Left lung (tissue), 10 donors: ENCODE data around the gene ZSWIM8. TPM values are rescaled to one million over a fixed set of nuclear protein-coding genes. Genes with fewer than 3 reads are reported as not detected.

Experiments
- ATAC-seq: fragments of 200-7000 bp; cut with Tn5 transposase; one replicate; pipeline ENCODE4 v1.9.1; 2020; ENCODE audit warnings: moderate library complexity
- DNase-seq, 4 donors: peaks; one replicate each; pipeline ENCODE4 v3.0.0-alpha.2; 2013 to 2020
- H3K27ac ChIP-seq, 2 donors: fragments of 200-600 bp; sonication (generic) in 1 of 2; one replicate each; pipeline versions ENCODE4 v1.5.0 to v1.8.0; 2020 to 2021
- H3K27me3 ChIP-seq, 2 donors: fragments of 200-600 bp; sonication (generic) in 1 of 2; one replicate each; pipeline versions ENCODE4 v1.5.0 to v1.8.0; 2020 to 2021
- H3K36me3 ChIP-seq, 2 donors: fragments of 200-600 bp; sonication (generic) in 1 of 2; one replicate each; pipeline versions ENCODE4 v1.5.0 to v1.8.0; 2020 to 2021
- H3K4me1 ChIP-seq, 2 donors: fragments of 200-600 bp; one replicate each; pipeline ENCODE4 v1.8.0; 2021
- H3K4me3 ChIP-seq, 2 donors: fragments of 200-600 bp; sonication (generic) in 1 of 2; one replicate each; pipeline versions ENCODE4 v1.5.0 to v1.8.0; 2020 to 2021; ENCODE audit warnings: mild to moderate bottlenecking in 1 of 2
- H3K9me3 ChIP-seq, 2 donors: fragments of 200-600 bp; sonication (generic) in 1 of 2; one replicate each; pipeline versions ENCODE4 v1.5.0 to v1.8.0; 2020 to 2021
- CTCF ChIP-seq, 2 donors: fragments of 200-600 bp; sonication (generic) in 1 of 2; IDR thresholded peaks; one replicate each; pipeline versions ENCODE4 v1.5.0 to v1.8.0; 2021; ENCODE audit warnings: antibody characterized with exemption in 2 of 2
- intact Hi-C, 2 donors: fragments of 100-400 bp; cut with DNase I; formaldehyde crosslinking; loops; one replicate each; pipeline versions ENCODE4 v1.11.2 to v1.14.2; 2022
- polyA plus RNA-seq, 6 donors: library from polyadenylated mRNA; unstranded; fragments of 120-200 nt; gene quantifications; one replicate each; pipeline ENCODE4 v1.2.1, GENCODE V29; 2013; ENCODE audit not compliant: insufficient read length in 6 of 6
- total RNA-seq, 2 donors: library from RNA; stranded (reverse); fragmentation: NEBNext Ultra II Directional; extraction: Animal tissue kit (Norgen Biotek cat#: 25700); gene quantifications; one replicate each; pipeline ENCODE4 v1.2.1, GENCODE V29; 2021
- donor health status: DM: no; HTN: yes; CAD: no.
- donor health status: DM: no; HTN: no; CAD: no.

Gene ZSWIM8
- total and polyA plus RNA-seq, 8 donors, result 85.2 to 119 (median 96.4) TPM

GRCh38 chr10:73800560-73801252 is 15.3 kb downstream of the ZSWIM8 start:
- ATAC-seq, result no peak
- no peaks in the 10 kb centered on the region for H3K9me3 ChIP-seq
- no peak overlapping the region for H3K27ac ChIP-seq
- peaks cover 0 to 3% of the 10 kb centered on the region in 2 donors for H3K4me1 ChIP-seq
- peaks cover 0 to 100% of the 10 kb centered on the region in 2 donors for H3K36me3 ChIP-seq
- H3K4me3 ChIP-seq, result no peak overlapping the region
- intact Hi-C loops, result no loop called here
- H3K27me3 ChIP-seq, result no peaks in the 10 kb centered on the region
- no peak for TF ChIP-seq CTCF (IDR thresholded peaks at IDR 0.05)
- DNase-seq, result no peak

DNA sequence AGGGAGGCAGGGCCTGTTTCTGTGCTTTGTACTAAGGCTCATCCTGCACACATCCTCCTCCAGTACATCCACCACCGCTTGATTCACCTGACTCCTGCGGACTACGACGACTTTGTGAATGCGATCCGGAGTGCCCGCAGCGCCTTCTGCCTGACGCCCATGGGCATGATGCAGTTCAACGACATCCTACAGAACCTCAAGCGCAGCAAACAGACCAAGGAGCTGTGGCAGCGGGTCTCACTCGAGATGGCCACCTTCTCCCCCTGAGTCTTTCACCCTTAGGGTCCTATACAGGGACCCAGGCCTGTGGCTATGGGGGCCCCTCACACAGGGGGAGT is 15.8 kb downstream of the ZSWIM8 start:
- Histone ChIP-seq H3K4me1 (peaks cover 0 to 6% of the 10 kb centered on the region in 2 donors), H3K4me3 (no peak overlapping the region), H3K27me3 (no peaks in the 10 kb centered on the region), H3K36me3 (peaks cover 0 to 100% of the 10 kb centered on the region in 2 donors), H3K9me3 (no peaks in the 10 kb centered on the region), H3K27ac (no peak overlapping the region)
- no peak for TF ChIP-seq CTCF (IDR thresholded peaks at IDR 0.05)
- intact Hi-C loops, result no loop called here
- ATAC-seq (no peak), DNase-seq (no peak)

GRCh38 chr10:73802276-73802991 is 17.0 kb downstream of the ZSWIM8 start:
- intact Hi-C loops, result no loop called here
- H3K27ac ChIP-seq, result no peak overlapping the region
- no peak for TF ChIP-seq CTCF (IDR thresholded peaks at IDR 0.05)
- ATAC-seq (no peak), DNase-seq (no peak)
- no peaks in the 10 kb centered on the region for H3K9me3 ChIP-seq
- H3K4me1 ChIP-seq, result peaks cover 0 to 18% of the 10 kb centered on the region in 2 donors
- H3K36me3 ChIP-seq, result peaks cover 0 to 100% of the 10 kb centered on the region in 2 donors
- no peaks in the 10 kb centered on the region for H3K27me3 ChIP-seq
- H3K4me3 ChIP-seq, result no peak overlapping the region

- no peak for TF ChIP-seq CTCF (IDR thresholded peaks at IDR 0.05)
- ATAC-seq (no peak), DNase-seq (no peak)
- Histone ChIP-seq H3K9me3 (no peaks in the 10 kb centered on the region), H3K4me1 (peaks cover 0 to 25% of the 10 kb centered on the region in 2 donors), H3K36me3 (peaks cover 0 to 98% of the 10 kb centered on the region in 2 donors), H3K4me3 (no peak overlapping the region), H3K27me3 (no peaks in the 10 kb centered on the region), H3K27ac (peak overlapping the region in 1 of 2 donors; percentile 1)
- intact Hi-C loops, result no loop called here
Observed at GRCh38 chr10:73803680-73804286, 18.4 kb downstream of the ZSWIM8 start.
